Anterior cingulate cortex (tissue), 58 donors: ENCODE measurements around the gene CCL11.

Experiments
- DNase-seq, 58 donors: peaks; one replicate each; lab custom pipeline; 2025; lab: John Stamatoyannopoulos, UW

Gene CCL11

GRCh38 chr17:34285286-34285792, at the start of gene CCL11:
CCL11 (plus strand) TSS chr17:34285742; CDS start chr17:34285809, 67 bp downstream.
- no peak for DNase-seq

- DNase-seq: no peak
Observed at GRCh38 chr17:34236281-34236892, 49.2 kb upstream of the CCL11 start.

GRCh38 chr17:34237458-34237857, 48.1 kb upstream of the CCL11 start:
- DNase-seq: no peak

GRCh38 chr17:34241062-34241461, 44.5 kb upstream of the CCL11 start:
- peak in 25 of 58 donors; percentile 3 to 46 (median 16) for DNase-seq

- no peak for DNase-seq
Observed at GRCh38 chr17:34242587-34243363, 42.8 kb upstream of the CCL11 start.

- DNase-seq: no peak
Observed at GRCh38 chr17:34243364-34244320, 41.9 kb upstream of the CCL11 start.

- no peak for DNase-seq
Observed at GRCh38 chr17:34245351-34245905, 40.1 kb upstream of the CCL11 start.

GRCh38 chr17:34246446-34246845, 39.1 kb upstream of the CCL11 start:
- DNase-seq: no peak

- no peak for DNase-seq
Observed at GRCh38 chr17:34246881-34247280, 38.7 kb upstream of the CCL11 start.

- DNase-seq: no peak
Observed at GRCh38 chr17:34248511-34249024, 37.0 kb upstream of the CCL11 start.

GRCh38 chr17:34249061-34249460, 36.5 kb upstream of the CCL11 start:
- no peak for DNase-seq

- no peak for DNase-seq
Observed at GRCh38 chr17:34249478-34249877, 36.1 kb upstream of the CCL11 start.

GRCh38 chr17:34251186-34251585, 34.4 kb upstream of the CCL11 start:
- no peak for DNase-seq

GRCh38 chr17:34252095-34252443, 33.5 kb upstream of the CCL11 start:
- peak in 2 of 58 donors; percentile 43 to 57 for DNase-seq

GRCh38 chr17:34252444-34253138, 33.0 kb upstream of the CCL11 start:
- DNase-seq: peak in 56 of 58 donors; percentile 18 to 87 (median 61)

GRCh38 chr17:34253139-34253525, 32.4 kb upstream of the CCL11 start:
- no peak for DNase-seq

- DNase-seq: peak in 1 of 58 donors; percentile 23
Observed at GRCh38 chr17:34254146-34254545, 31.4 kb upstream of the CCL11 start.

GRCh38 chr17:34254651-34255380, 30.7 kb upstream of the CCL11 start, which contains the start of gene CCL2:
CCL2 (plus strand) TSS chr17:34255285; CDS start chr17:34255350, 65 bp downstream.
- DNase-seq: peak in 33 of 58 donors; percentile 7 to 74 (median 36)

- DNase-seq: no peak
Observed at GRCh38 chr17:34255381-34255732, 30.2 kb upstream of the CCL11 start.
